ENCODE data around the gene LAMA5. TPM values are rescaled to one million over a fixed set of nuclear protein-coding genes. Genes with fewer than 3 reads are reported as not detected.

The LAMA5 gene
- total and polyA plus RNA-seq, 2 of the 8 experiments (the other 6 are each of a cell fraction or from before 2014, with no cell fraction given): 34.4 to 225 TPM

DNA sequence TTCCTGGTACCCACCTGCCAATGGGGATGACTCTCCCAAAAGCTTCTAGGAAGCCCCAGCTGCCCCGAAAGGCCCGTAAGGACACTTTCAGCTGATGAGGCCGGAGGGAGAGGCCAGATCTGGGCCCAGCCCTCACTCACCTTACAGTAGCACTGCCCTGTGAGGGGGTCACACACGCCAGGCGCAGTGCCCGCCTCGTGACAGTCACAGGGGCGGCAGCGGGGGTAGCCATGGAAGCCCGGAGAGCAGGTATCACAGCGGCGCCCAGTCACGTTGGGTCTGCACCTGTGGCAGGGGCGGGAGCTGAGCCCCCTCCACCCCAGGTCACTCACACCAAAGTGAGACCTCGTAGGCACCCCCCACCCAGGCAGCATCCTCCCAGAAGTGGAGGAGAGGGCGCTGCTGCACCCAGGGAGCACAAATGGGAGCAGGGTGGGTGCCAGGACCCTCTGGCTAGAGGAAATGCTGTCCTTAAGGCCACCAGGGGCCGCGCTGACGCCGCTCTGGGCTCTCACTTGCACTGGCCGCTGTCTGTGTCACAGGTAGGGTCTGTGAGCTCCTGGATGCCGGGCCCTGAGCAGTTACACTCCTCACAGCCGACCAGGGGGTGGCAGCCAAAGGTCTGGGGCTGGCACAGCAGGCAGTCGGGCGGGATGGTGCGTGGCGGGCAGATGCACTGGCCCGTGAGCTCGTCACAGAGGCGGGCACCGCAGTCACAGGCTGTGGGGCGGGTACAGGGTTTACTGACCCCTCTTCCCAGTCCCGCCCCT lies 39.2 kb downstream of the LAMA5 start:
- Histone ChIP-seq H3K79me1 (ENCODE audit: low read depth, low read length) (no peaks in the 10 kb centered on the region), H3K23ac (ENCODE audit: insufficient read length) (no peak overlapping the region), H3K9me3 (ENCODE audit: insufficient read depth in 2 of 2, low read depth in 1 of 2, low read length in 1 of 2) (no peaks in the 10 kb centered on the region; a peak in 1 of 4 replicates), H2BK5ac (ENCODE audit: low read depth, low read length) (no peak overlapping the region; the same call in 1 of the 2 replicates), H3K79me2 (ENCODE audit: control insufficient read depth in 1 of 2, insufficient read depth in 2 of 2, low read length in 2 of 2) (no peaks in the 10 kb centered on the region), H4K8ac (ENCODE audit: extremely low read depth, insufficient read depth, low read length) (no peak overlapping the region), H2BK12ac (ENCODE audit: low read depth, low read length) (no peak overlapping the region), H2AFZ (ENCODE audit: low read length) (no peak overlapping the region), H2BK20ac (ENCODE audit: low read length) (no peak overlapping the region), H3K27ac (ENCODE audit: low read depth, low read length) (no peak overlapping the region), H3K4me2 (ENCODE audit: insufficient read depth in 1 of 2, low read depth in 2 of 2, low read length in 2 of 2) (no peak overlapping the region), H2AK5ac (ENCODE audit: low read depth, low read length) (no peak overlapping the region), H4K91ac (replicated peaks; ENCODE audit: insufficient read length, low read length) (no peak overlapping the region), H4K5ac (ENCODE audit: insufficient read length, low read depth, low read length) (no peak overlapping the region), H4K20me1 (replicated peaks in 1 of 2; ENCODE audit: control insufficient read depth in 1 of 2, insufficient read depth in 2 of 2, low read length in 2 of 2) (peaks cover 0 to 15% of the 10 kb centered on the region in 2 experiments), H3K4me1 (replicated peaks in 1 of 4; ENCODE audit: control insufficient read depth in 3 of 4, insufficient read depth in 4 of 4, low read length in 3 of 4) (no peaks in the 10 kb centered on the region), H3K4ac (replicated peaks; ENCODE audit: insufficient read length, low read depth, low read length) (no peak overlapping the region), H3K18ac (ENCODE audit: extremely low read depth, low read length) (no peak overlapping the region), H3K4me3 (ENCODE audit: extremely low read depth in 1 of 4, insufficient read depth in 2 of 4, low read depth in 3 of 4, low read length in 4 of 4) (no peak overlapping the region), H3K14ac (ENCODE audit: insufficient read length) (no peak overlapping the region), H3K27me3 (replicated peaks in 1 of 4; ENCODE audit: control insufficient read depth in 3 of 4, extremely low read depth in 1 of 4, insufficient read depth in 3 of 4, low read length in 3 of 4) (no peaks in the 10 kb centered on the region), H3K9ac (replicated peaks in 1 of 4; ENCODE audit: extremely low read depth in 1 of 4, low read depth in 3 of 4, low read length in 3 of 4) (no peak overlapping the region), H2BK120ac (replicated peaks; ENCODE audit: low read depth, low read length) (no peak overlapping the region), H2BK15ac (ENCODE audit: low read length) (no peak overlapping the region), H3K23me2 (ENCODE audit: low read depth, low read length) (no peaks in the 10 kb centered on the region), H3K36me3 (ENCODE audit: control insufficient read depth in 2 of 4, insufficient read depth in 4 of 4, low read length in 3 of 4) (peaks cover 44 to 94% (median 75%) of the 10 kb centered on the region in 4 experiments), H3K56ac (replicated peaks; ENCODE audit: insufficient read length, low read depth, low read length) (no peak overlapping the region)
- TF ChIP-seq HDAC6 (IDR thresholded peaks at IDR 0.05; ENCODE audit: low read depth, low read length) (no peak), BRCA1 (IDR thresholded peaks at IDR 0.05; ENCODE audit: low read depth, low read length) (no peak), BACH1 (IDR thresholded peaks at IDR 0.05; ENCODE audit: low read length) (no peak), BCL11A (IDR thresholded peaks at IDR 0.05; ENCODE audit: low read depth in 2 of 2, low read length in 2 of 2) (no peak), MAFK (IDR thresholded peaks at IDR 0.05; ENCODE audit: low read depth, low read length) (no peak), CTCF (IDR thresholded peaks at IDR 0.05; ENCODE audit: control extremely low read depth in 1 of 3, insufficient read depth in 1 of 3, low read depth in 1 of 3, low read length in 3 of 3) (peak in 1 of 3 experiments; percentile 13; a peak in 1 of 4 replicates), KDM4A (IDR thresholded peaks at IDR 0.05; ENCODE audit: low read depth, low read length, severe bottlenecking) (no peak), TAF1 (IDR thresholded peaks at IDR 0.05; ENCODE audit: low read depth, low read length) (no peak), RAD21 (IDR thresholded peaks at IDR 0.05 in 1 of 2, conservative IDR thresholded peaks at IDR 0.05 in 1 of 2; ENCODE audit: low read depth in 2 of 2, low read length in 2 of 2) (peak in 1 of 2 experiments; percentile 20; a peak in 1 of 4 replicates), CREB1 (IDR thresholded peaks at IDR 0.05) (no peak)
- DNase-seq (ENCODE audit: low read depth in 1 of 2, low spot score in 2 of 2): no peak
- WGBS, 2 experiments (ENCODE audit: extremely low coverage in 1 of 2, insufficient coverage in 1 of 2, insufficient read length in 1 of 2, insufficient replicate concordance in 2 of 2, low coverage in 1 of 2, low lambda C conversion rate in 2 of 2, missing lambda C conversion rate in 1 of 2): 93% methylated on average over 32 of the region's 33 CpGs; no CpG with 5 or more reads in 1 of the 2 experiments
- FAIRE-seq: no peak
- ChIA-PET CTCF (ENCODE audit: partially characterized antibody) (interaction anchor here (0.5 to 4.0 kb wide), 12 partner anchors 11 to 1169 kb away, joined by 3 to 22 read pairs (median 3); no protein-coding TSS in a partner anchor), POLR2A (ENCODE audit: partially characterized antibody) (interaction anchor here (0.8 to 13.3 kb wide), 14 partner anchors 12 to 66 kb away, joined by 3 to 151 read pairs (median 4); partner anchors contain the start of genes ADRM1 and LAMA5)

Measured in H1 (cell line).